WERI-Rb-1 (cell line): Measurements from ENCODE around the gene ADCY9.

Source experiments
- DNase-seq: peaks from one replicate; pipeline ENCODE4 v3.0.0-alpha.2; 2020
- H3K27ac ChIP-seq: fragments of 250-450 bp; sonication (Bioruptor Pico); 2 replicates; pipeline ENCODE4 v1.5.1; 2020; ENCODE audit warnings: mild to moderate bottlenecking, moderate library complexity
- H3K27me3 ChIP-seq: fragments of 250-450 bp; sonication (Bioruptor Pico); 2 replicates; pipeline ENCODE4 v1.5.1; 2021; ENCODE audit warnings: mild to moderate bottlenecking, low read depth, moderate library complexity; ENCODE audit not compliant: insufficient read depth, severe bottlenecking
- H3K36me3 ChIP-seq: fragments of 250-450 bp; sonication (Bioruptor Pico); 2 replicates; pipeline ENCODE4 v1.5.1; 2020; ENCODE audit warnings: mild to moderate bottlenecking, moderate library complexity
- H3K4me3 ChIP-seq: 2 replicates; pipeline ENCODE4 v1.5.1; 2011; ENCODE audit warnings: low read depth, mild to moderate bottlenecking, control low read depth, low read length
- H3K9me3 ChIP-seq: fragments of 250-450 bp; sonication (Bioruptor Pico); 2 replicates; pipeline ENCODE4 v1.5.1; 2021; ENCODE audit warnings: mild to moderate bottlenecking, moderate library complexity; ENCODE audit not compliant: severe bottlenecking
- CTCF ChIP-seq: IDR thresholded peaks from 2 replicates; pipeline ENCODE4 v1.5.1; 2011; ENCODE audit warnings: low read depth, mild to moderate bottlenecking, control low read depth, inconsistent platforms, low read length

The ADCY9 gene

GRCh38 chr16:4011225-4011939 lies 104.9 kb downstream of the ADCY9 start:
- Histone ChIP-seq H3K4me3 (no peak overlapping the region), H3K27ac (no peak overlapping the region), H3K36me3 (peaks cover 5% of the 10 kb centered on the region; the same call in 1 of the 2 replicates), H3K27me3 (no peaks in the 10 kb centered on the region), H3K9me3 (no peaks in the 10 kb centered on the region)
- peak; percentile 29 for DNase-seq
- TF ChIP-seq CTCF, result no peak

- no peaks in the 10 kb centered on the region for H3K27me3 ChIP-seq
- no peak overlapping the region for H3K4me3 ChIP-seq
- TF ChIP-seq CTCF, result no peak
- no peak for DNase-seq
- H3K36me3 ChIP-seq, result peaks cover 5% of the 10 kb centered on the region; the same call in 1 of the 2 replicates
- no peak overlapping the region for H3K27ac ChIP-seq
- no peaks in the 10 kb centered on the region for H3K9me3 ChIP-seq
Measured at GRCh38 chr16:4010225-4011158, 105.8 kb downstream of the ADCY9 start.

- Histone ChIP-seq H3K9me3 (no peaks in the 10 kb centered on the region), H3K4me3 (no peak overlapping the region), H3K27ac (no peak overlapping the region), H3K36me3 (peaks cover 5% of the 10 kb centered on the region; the same call in 1 of the 2 replicates), H3K27me3 (no peaks in the 10 kb centered on the region)
- no peak for DNase-seq
- TF ChIP-seq CTCF, result no peak
Measured at GRCh38 chr16:4009177-4009576, 107.1 kb downstream of the ADCY9 start.

GRCh38 chr16:4008116-4008515 lies 108.1 kb downstream of the ADCY9 start:
- TF ChIP-seq CTCF, result no peak
- H3K36me3 ChIP-seq, result peaks cover 5% of the 10 kb centered on the region; the same call in 1 of the 2 replicates
- no peak for DNase-seq
- H3K9me3 ChIP-seq, result no peaks in the 10 kb centered on the region
- no peaks in the 10 kb centered on the region for H3K27me3 ChIP-seq
- no peak overlapping the region for H3K4me3 ChIP-seq
- no peak overlapping the region for H3K27ac ChIP-seq

- TF ChIP-seq CTCF, result no peak
- Histone ChIP-seq H3K27ac (no peak overlapping the region), H3K27me3 (no peaks in the 10 kb centered on the region), H3K36me3 (peaks cover 5% of the 10 kb centered on the region; the same call in 1 of the 2 replicates), H3K4me3 (no peak overlapping the region), H3K9me3 (no peaks in the 10 kb centered on the region)
- DNase-seq, result no peak
Measured at GRCh38 chr16:4006397-4006999, 109.7 kb downstream of the ADCY9 start.
